Gastroesophageal sphincter (tissue), 3 donors: Measurements from ENCODE around the gene NTMT1.

Source experiments
- CTCF ChIP-seq, 4 experiments: fragments of 200-600 bp in 2 of 4; fragments of 450-650 bp in 2 of 4; sonication (generic) in 1 of 4; IDR thresholded peaks; one replicate each; pipeline ENCODE4 v1.5.1; 2017 to 2019; ENCODE audit warnings: antibody characterized with exemption in 4 of 4, mild to moderate bottlenecking in 2 of 4, moderate library complexity in 2 of 4
- POLR2A ChIP-seq, 2 donors: fragments of 450-650 bp; IDR thresholded peaks; one replicate each; pipeline ENCODE4 v1.6.1; 2017; ENCODE audit warnings: antibody characterized with exemption in 2 of 2, mild to moderate bottlenecking in 2 of 2, moderate library complexity in 1 of 2

GRCh38 chr9:129646252-129646651 lies 20.3 kb downstream of the NTMT1 start:
- TF ChIP-seq POLR2A (IDR thresholded peaks at IDR 0.05) (no peak), CTCF (IDR thresholded peaks at IDR 0.05) (no peak)
